NOMO-1 treated with dmso at 0.1 percent for 144 hours (cell line): ENCODE data around the gene DGCR2.
"Not testable (repeated sequence)": the region's sequence is repeated elsewhere in the genome, so short reads cannot be mapped to it uniquely, and the experiment has no call there.

Source experiments
- DNase-seq: peaks from one replicate; lab custom pipeline; 2025; ENCODE audit not compliant: unreplicated experiment; lab: John Stamatoyannopoulos, UW

The DGCR2 gene

DNA sequence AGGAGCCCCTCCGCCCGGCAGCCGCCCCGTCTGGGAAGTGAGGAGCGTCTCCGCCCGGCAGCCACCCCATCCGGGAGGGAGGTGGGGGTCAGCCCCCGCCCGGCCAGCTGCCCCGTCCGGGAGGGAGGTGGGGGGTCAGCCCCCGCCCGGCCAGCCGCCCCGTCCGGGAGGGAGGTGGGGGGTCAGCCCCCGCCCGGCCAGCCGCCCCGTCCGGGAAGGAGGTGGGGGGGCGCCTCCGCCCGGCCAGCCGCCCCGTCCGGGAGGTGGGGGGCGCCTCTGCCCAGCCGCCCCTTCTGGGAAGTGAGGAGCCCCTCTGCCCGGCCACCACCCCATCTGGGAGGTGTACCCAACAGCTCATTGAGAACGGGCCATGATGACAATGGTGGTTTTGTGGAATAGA is 37.6 kb downstream of the DGCR2 start:
- DNase-seq: not testable (repeated sequence)

DNA sequence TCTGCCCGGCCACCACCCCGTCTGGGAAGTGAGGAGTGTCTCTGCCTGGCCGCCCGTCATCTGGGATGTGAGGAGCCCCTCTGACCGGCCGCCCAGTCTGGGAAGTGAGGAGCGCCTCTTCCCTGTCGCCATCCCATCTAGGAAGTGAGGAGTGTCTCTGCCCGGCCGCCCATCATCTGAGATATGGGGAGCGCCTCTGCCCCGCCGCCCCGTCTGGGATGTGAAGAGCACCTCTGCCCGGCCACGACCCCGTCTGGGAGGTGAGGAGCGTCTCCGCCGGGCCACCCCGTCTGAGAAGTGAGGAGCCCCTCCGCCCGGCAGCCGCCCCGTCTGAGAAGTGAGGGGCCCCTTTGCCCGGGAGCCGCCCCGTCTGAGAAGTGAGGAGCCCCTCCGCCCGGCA is 38.1 kb downstream of the DGCR2 start:
- DNase-seq: not testable (repeated sequence)

DNA sequence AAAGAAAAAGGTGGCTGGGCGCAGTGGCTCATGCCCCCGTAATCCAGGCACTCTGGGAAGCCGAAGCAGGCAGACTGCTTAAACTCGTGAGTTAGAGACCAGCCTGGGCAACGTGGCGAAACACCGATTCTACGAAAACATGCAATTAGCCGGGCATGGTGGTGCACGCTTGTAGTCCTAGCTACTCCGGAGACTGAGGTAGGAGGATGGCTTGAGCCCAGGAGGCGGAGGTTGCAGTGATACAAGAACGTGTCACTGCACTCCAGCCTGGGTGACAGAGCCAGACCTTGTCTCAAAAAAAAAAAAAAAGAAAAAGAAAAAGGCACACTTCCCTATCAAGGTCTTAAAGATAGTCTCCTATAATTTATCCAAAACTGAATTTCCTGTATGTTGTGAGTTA is 39.4 kb downstream of the DGCR2 start:
- no peak for DNase-seq

DNA sequence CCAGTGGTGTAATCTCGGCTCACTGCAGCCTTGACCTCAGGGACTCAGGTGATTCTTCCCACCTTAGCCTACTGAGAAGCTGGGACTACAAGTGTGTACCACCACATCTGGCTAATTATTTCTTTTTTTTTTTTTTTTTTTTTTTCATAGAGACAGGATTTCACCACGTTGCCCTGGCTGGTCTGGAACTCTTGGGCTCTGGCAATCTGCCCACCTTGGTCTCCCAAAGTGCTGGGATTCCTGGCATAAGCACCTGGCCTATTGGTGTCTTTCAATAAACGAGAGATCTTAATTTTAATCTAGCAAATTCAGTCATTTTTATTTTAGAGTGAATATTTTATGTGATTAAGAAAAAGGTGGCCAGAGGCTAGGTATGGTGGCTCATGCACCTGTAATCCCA is 40.1 kb downstream of the DGCR2 start:
- DNase-seq: no peak

DNA sequence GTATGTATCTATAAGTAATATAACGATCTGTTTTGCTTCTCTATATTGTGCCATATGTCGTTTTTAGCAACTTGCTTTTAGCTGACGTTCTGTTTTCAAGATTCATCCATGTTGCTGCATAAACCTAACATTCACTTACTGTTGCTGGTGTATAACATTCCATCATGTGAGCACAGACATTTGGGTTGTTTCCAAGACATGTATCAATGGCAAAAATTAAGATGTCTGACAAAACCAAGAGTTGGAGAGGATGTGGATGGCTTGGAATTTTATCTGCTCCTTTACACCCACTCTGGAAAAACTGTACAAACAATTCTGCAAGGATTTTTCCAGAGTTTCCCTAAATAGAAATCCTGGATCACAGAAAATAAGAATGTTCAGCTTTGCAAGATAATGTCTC is 40.9 kb downstream of the DGCR2 start:
- DNase-seq: no peak

DNA sequence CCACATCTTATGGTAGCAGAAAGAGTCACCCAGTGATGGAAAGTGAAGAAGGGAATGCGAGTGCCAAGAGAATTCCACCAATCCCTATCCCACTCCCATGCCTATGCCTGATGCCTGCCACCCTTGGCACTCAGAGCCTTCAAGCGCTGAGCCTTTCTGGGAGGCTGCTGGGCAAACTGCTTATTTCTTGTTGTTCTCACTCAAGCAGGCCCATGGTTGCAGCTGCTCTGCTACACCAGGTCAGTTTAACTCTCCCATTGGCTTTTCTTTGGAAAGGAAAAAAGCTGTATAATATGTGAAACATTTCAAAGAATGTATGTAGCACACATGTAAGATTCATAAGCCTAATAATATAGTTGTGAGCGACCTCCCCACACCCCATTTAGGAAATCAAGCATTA is 41.4 kb downstream of the DGCR2 start:
- DNase-seq: no peak

DNA sequence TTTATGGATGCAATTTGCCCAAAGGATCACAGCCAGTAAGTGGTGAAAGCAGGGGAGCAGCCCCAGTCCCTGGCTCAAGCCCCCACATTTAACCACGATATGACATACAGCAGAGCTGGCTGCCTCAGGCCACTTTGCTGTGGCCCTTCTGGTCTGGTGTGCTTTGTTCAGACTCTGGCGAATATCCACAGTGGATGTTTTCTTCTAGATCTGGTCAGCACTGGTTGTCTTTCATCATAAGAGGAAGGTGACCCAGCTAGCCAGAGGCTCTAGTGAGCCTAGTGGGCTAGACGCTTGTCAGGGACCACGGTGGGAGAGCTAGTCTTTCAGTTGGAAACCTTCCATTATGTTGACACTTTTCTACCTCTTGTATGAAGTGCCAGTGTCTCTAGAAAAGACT is 42.5 kb downstream of the DGCR2 start:
- no peak for DNase-seq

DNA sequence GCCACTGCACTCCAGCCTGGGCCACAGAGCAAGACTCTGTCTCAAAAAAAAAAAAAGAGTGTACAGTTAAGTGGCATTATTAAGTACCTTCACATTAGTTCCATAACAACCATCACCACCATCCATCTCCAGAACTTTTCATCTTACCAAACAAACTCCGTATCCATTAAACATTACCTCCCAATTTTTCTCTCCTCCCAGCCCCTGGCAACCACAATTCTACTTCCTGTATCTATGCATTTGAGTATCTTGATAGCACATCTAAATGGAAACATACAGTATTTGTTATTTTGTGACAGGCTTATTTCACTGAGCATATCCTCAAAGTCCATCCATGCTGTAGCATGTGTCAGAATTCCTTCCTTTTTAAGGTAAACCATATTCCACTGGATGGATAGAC is 46.8 kb downstream of the DGCR2 start:
- no peak for DNase-seq

DNA sequence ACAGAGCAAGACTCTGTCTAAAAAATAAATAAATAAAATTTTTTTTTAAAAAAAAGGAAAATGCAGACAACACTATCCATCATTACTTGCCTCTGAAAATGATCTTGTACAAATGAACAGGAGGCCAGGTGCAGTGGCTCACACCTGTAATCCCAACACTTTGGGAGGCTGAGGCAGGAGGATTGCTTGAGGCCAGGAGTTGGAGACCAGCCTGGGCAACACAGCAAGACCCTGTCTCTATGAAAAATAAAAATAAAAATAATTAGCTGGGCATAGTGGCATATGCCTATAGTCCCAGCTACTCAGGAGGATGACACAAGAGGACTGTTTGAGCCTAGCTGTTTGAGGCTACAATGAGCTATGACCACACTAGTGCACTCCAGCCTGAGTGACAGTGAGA is 49.4 kb downstream of the DGCR2 start:
- not testable (repeated sequence) for DNase-seq

DNA sequence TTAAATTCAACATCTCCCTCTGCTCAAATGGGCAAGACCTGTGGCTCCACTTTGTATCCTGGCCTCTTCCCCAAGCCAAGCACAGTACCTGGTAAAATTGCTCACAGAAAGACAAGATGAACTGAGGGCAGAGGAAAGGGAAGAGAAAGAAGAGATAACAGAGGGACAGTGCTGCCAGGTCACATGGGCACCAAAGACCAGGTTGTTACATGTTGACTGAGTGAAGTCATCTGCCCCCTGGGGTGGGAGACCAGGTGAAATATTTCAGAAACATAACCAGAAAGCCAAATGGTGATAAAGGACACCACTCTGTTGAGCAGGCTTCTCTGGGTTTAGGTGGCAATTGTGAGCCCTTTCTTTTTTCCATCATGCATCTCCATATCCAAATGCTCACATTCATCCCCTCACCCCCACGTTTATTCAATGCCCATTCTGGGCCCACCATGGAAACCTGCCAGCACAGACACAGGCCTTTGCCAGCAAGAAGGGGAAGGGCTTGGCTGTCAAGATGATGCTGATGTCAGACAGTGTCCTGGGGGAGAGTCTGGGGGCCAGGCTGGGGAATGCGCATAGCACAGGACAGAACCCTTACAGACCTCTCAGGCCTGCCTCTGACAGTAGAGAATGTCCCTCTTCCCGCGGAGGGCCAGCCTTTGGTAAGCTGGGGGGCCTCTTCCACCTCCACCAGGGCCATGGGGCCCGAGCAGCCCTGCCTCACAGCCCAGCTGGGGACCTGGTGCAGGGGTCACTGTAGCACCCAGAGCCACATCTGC is 51.6 kb downstream of the DGCR2 start:
- DNase-seq: no peak

DNA sequence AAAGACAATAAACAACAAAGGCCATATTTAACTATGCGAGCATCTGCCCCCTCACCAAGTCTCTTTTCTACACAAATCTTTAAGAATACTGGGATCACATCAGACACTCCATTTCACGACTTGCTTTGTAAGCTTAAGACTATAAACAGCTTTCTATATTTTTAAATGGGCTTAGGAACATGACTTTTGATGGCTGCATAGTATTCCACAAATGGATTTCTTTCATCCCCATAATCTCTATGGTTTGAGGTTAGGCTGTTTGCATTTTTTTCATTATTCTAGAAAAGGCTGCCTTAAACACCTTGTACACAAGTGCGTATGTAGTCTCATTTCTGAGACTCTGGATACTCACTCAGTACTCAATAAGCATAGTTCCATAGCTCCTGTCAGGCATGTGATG is 52.8 kb downstream of the DGCR2 start:
- no peak for DNase-seq

DNA sequence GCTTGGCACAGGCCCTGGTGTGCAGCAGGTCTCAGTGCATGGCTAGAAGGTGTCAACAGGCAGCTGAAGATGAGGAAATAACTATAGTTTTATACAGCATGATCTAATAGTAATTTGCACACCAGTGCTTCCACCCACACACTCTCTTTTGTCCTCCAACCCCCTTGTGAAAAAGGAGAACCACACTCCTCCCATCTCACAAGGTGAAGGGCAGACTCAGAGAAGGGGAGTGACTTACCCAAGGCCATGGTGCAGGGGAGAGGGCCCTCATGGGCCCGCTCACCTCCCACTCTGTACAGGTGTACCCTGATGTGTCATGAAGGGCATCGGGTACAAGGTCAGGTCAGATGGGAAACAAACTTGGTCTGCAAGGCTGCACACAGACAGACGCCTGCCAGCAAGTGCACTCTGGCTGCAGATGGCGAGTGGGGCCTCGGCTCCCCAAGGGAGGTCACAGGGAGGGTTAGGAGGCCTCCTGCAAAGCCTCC is 53.4 kb downstream of the DGCR2 start:
- DNase-seq: no peak

DNA sequence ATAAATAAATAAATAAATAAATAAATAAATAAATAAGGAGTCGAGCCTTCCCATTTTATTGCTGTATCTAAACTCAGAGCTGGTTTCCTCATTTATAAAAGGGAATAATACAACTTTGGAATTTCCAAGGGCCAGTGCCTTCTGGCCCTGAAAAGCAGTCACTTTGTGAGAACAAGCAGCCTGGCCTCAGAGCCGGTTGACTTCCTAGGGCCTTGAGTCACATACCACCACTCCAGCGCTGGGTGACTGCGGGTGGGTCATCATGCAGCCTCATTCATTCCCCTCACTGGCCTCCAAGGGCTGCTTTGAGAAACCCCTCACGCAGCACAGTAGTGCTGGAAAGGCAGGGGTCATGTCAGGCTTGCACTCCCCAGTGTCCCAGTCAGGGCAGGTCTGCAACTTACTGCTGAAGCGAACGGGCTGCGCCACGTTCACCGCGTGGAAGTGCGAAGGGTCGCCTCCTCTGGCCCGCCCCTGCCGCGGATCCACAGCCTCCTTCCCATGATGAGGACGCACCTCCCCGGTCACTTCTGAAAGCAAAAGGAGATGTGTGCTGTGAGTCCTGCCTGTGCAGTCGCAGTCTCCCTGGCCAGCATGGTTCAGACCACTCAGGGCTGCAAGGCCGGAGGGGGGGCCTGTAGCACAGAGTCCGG is 54.4 kb downstream of the DGCR2 start:
- DNase-seq: no peak

DNA sequence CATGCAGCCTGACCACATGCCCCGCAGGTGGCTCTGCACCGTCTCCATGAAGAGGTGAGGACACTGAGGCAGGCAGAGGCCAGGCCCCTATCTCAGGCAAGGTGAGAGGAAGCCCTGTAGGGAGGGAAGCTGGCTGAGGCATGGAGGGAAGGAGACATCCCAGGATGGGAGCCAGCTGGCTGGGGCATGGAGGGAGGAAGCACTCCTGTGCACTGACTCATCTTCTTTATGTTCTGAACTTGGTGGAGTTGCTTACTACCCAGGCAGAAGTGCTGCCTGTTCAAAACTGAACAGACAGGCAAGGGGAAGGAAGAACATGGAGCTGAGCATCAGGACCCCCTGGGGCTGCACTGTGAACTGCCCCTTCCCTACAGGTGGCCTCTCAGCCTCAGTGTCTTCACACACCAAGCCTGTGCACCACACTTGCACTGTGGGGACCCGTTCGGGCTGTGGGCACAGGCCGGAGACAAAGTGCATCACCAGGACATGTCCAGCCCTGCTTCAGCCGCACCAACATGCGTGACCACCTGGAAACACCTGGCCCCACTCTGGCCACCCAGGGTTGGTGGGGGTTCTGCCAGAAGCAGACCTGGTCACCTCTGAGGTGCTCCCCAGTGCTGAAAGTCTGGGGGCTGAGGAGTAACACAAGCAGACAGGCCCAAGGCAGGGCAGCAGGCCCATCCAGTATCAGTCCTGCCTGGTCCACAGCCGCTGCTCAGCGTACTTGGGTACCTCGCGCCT is 55.5 kb downstream of the DGCR2 start:
- DNase-seq: no peak

DNA sequence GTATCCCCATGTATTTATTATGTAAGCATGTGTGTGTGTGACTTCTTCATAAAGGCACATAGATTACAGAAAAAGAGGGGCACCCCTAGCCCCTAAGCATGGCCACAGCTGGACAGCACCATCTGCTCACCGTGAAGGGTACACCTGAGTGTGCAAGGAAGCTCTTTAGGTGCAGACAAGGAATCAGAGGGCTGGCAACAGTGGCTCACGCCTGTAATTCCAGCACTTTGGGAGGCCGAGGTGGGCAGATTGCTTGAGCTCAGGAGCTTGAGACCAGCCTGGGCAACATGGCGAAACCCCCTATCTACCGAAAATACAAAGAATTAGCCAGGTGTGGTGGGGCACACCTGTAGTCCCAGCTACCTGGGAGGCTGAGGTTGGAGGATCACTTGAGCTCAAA is 56.3 kb downstream of the DGCR2 start:
- no peak for DNase-seq

DNA sequence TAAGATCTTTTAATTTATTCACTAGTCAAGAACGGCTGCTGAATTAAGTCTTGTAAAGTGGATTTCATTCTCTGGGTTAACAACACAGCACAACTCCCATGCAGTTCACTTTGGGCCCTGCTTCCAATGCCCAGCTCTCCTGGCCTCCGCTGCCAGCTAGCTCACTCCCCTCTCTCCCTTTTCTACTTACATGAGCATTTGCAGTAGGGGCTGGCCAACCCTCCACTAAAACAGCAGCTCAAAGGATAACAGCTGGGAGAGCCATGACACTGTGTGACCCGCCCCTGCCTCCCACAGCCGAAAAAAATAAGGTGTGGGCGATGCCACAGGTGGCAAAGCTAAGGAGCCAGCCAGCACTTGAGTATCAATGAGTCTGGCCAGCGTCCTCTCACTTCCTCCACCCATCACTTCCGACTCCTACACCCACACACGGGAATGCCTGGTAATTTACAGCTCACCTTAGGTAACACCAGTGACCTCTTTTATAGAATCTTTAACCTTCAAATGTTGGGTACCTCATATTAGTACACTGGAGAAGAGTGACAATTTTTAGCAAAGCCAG is 56.8 kb downstream of the DGCR2 start:
- DNase-seq: no peak

DNA sequence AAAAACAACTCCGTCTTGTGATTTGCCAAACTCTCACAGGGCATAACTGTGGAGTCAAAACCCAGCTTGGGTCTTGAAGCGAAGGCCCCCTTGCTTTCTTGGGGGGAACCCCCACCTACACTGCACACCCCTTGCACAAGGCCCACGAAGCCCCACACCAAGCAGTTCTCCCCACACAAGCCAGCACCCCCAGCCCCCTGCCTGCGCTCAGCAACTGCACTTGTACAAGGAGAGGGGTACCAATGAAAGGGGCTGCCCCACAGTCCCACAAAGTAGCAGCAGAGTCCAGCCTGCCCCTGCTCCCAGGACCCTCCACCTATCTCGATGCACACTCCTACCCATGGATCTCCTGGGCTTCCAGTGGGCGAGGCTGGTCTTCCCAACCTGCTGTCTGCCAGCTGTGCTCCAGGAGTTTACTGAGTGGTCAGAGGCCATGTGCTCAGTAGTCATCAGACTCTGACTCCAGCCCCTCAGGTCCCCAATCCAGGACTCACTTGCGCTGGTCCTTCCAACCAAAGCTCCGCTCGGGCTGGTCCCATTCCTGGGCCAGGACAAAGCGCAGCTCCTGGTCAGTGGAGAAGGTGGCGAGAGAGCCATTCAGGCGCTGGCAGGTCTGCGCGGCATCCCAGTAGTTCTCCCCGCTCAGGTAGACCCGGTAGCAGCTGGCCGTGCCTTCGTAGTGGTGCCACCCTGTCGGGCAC is 57.7 kb downstream of the DGCR2 start:
- no peak for DNase-seq

DNA sequence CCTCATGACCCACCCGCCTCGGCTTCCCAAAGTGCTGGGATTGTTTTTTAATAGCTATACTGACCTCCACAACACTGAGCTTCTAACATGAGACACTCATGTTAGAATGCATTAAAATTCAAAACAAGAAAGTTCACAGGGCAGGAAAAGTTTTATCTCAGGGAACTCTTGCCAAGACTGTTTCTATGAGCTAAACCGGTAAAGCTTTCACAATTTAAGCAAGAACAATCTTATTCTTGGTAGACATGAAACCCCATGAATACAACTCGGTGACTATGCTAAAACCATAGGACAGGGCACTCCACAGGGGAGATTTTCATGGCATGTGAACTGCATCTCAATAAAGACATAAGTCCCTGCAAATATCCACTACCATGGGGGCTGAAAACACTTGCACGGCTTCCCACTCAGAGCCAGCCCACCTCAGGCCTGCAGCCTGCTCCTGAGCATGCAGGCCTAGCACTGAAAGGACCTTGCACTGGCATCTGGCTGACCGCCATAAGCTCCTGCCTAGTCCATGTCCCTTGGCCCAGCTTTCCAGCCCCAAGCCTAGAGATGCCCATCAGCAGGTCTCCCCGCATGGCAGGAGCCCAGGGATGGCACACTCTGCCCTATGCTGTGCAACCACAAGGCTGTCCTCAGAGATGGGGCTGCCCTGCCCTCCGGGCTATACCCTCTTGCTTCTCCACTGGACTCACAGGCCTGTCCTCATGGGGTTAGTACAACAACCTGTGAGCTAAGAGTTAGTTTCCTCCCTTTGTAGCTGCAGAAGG is 58.4 kb downstream of the DGCR2 start:
- no peak for DNase-seq

DNA sequence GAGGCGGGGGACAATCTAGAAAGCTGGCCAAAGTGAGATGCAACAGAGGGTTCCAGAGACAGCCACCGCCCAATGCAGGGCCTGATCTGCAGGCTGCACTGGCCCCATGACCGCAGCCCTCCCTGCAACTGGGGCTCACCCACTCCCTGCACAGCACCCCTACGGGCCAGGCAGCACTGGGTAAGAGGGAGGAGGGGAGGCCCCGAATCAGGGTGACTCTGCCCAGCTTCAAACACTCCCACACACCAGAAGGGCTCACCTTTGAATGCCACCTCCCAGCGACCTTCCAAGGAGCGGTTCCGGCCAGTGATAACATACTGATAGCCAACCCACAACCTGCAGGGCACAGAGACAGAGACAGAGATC is 59.3 kb downstream of the DGCR2 start:
- DNase-seq: no peak

DNA sequence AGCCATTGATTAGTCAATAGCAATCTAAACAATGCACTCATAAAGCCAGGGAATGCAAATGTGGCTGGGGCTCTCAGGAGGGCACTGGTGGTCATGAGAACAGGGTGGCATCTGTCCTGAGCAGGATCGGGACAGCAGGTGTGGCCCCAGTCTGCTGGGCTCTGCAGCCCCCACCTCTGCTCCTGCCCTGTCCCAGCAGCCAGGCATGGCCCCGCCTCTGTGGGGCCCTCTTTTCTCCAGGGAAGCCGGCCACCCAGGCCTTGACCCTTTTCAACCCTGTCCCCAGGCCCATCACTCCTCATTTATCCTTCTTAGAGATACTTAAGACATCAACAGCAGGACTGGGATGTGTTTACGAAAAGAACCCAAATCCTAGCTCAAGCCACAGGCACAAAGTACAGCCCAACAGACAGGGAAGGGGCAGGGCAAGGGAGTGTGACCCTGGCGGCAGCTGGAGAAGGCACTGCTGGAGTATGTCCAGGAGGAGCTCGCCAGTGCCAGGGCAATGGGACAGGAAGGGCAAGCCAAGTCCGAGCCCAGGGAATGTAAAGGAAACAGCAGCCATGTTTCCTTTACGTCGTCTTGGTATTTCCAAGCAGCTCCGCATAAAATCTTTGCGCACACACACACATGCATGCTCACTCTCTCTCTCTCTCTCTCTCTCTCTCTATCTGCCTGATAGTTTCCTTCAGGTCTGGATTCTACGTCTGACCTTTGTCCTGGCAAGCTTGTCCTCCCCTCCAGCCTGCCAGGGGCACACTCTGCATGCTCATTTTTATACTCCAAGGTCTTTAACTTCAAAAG is 59.9 kb downstream of the DGCR2 start:
- no peak for DNase-seq
